OCI-LY3 (cell line): Measurements from ENCODE around the gene VAT1L.

Experiments
- H2AFZ ChIP-seq: fragments of 200-600, 300-600 bp; shearing (Covaris generic); 2 replicates; pipeline ENCODE4 v1.6.0; 2014; ENCODE audit warnings: antibody characterized with exemption, low read depth, low read length
- H3K27ac ChIP-seq: fragments of 200-600, 300-600 bp; sonication (generic); 2 replicates; pipeline ENCODE4 v1.5.1; 2014; ENCODE audit warnings: mild to moderate bottlenecking, low read length, moderate library complexity, mixed read lengths
- H3K27me3 ChIP-seq: fragments of 200-600, 300-600 bp; sonication (generic); 2 replicates; pipeline ENCODE4 v1.6.1; 2014; ENCODE audit warnings: low read depth, low read length, mixed read lengths
- H3K36me3 ChIP-seq: fragments of 200-600, 300-600 bp; sonication (generic); replicated peaks from 2 replicates; pipeline ENCODE3; 2014; ENCODE audit warnings: low read depth, low read length, mixed read lengths
- H3K4me1 ChIP-seq: fragments of 300-600, 200-600 bp; sonication (generic); 2 replicates; pipeline ENCODE4 v1.6.1; 2014; ENCODE audit warnings: low read length, mixed read lengths
- H3K4me2 ChIP-seq: fragments of 200-600, 300-600 bp; sonication (generic); 2 replicates; pipeline ENCODE4 v1.6.1; 2014; ENCODE audit warnings: low read length, mixed read lengths
- H3K4me3 ChIP-seq: fragments of 300-600, 200-600 bp; sonication (generic); 2 replicates; pipeline ENCODE4 v1.5.1; 2014; ENCODE audit warnings: antibody characterized with exemption, mild to moderate bottlenecking, low read length, moderate library complexity
- H3K79me2 ChIP-seq: fragments of 300-600, 200-600 bp; shearing (Covaris generic); 2 replicates; pipeline ENCODE4 v1.6.1; 2014; ENCODE audit warnings: mild to moderate bottlenecking, low read length, mixed read lengths
- H3K9ac ChIP-seq: fragments of 300-600, 200-600 bp; shearing (Covaris generic); 2 replicates; pipeline ENCODE4 v1.6.0; 2014; ENCODE audit warnings: mild to moderate bottlenecking, low read length, moderate library complexity
- H3K9me3 ChIP-seq: fragments of 200-600, 300-600 bp; shearing (Covaris generic); 2 replicates; pipeline ENCODE4 v1.6.1; 2014; ENCODE audit warnings: low read length, mixed read lengths; ENCODE audit not compliant: insufficient read depth
- H4K20me1 ChIP-seq: fragments of 200-600, 300-600 bp; sonication (generic); 2 replicates; pipeline ENCODE4 v1.6.1; 2016; ENCODE audit warnings: low read length, mixed read lengths; ENCODE audit not compliant: insufficient read depth
- EZH2phosphoT487 ChIP-seq: fragments of 200-600 bp; shearing (Covaris generic); IDR thresholded peaks from 2 replicates; pipeline ENCODE4 v1.6.1; 2018; ENCODE audit warnings: antibody characterized with exemption, mixed run types, low read depth
- TF ChIP-seq, protein P1 (sequence below): fragments of 200-600, 300-600 bp; sonication (generic); IDR thresholded peaks from 2 replicates; pipeline ENCODE4 v1.5.1; 2014; ENCODE audit warnings: antibody characterized with exemption, low read length, low read depth

The VAT1L gene

GRCh38 chr16:77868478-77868877, 80.1 kb downstream of the VAT1L start:
- no peak overlapping the region for H2AFZ ChIP-seq
- no peak overlapping the region for H3K27ac ChIP-seq
- H3K4me2 ChIP-seq: no peak overlapping the region

GRCh38 chr16:77869997-77870813, 81.8 kb downstream of the VAT1L start:
- H2AFZ ChIP-seq: no peak overlapping the region
- TF ChIP-seq, protein P1, sequence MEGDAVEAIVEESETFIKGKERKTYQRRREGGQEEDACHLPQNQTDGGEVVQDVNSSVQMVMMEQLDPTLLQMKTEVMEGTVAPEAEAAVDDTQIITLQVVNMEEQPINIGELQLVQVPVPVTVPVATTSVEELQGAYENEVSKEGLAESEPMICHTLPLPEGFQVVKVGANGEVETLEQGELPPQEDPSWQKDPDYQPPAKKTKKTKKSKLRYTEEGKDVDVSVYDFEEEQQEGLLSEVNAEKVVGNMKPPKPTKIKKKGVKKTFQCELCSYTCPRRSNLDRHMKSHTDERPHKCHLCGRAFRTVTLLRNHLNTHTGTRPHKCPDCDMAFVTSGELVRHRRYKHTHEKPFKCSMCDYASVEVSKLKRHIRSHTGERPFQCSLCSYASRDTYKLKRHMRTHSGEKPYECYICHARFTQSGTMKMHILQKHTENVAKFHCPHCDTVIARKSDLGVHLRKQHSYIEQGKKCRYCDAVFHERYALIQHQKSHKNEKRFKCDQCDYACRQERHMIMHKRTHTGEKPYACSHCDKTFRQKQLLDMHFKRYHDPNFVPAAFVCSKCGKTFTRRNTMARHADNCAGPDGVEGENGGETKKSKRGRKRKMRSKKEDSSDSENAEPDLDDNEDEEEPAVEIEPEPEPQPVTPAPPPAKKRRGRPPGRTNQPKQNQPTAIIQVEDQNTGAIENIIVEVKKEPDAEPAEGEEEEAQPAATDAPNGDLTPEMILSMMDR: no peak
- no peak for TF ChIP-seq EZH2phosphoT487
- H3K4me1 ChIP-seq: no peaks in the 10 kb centered on the region
- no peaks in the 10 kb centered on the region for H3K36me3 ChIP-seq
- no peaks in the 10 kb centered on the region; the same call in none of the 2 replicates for H3K27me3 ChIP-seq
- no peak overlapping the region for H3K4me3 ChIP-seq
- H3K9ac ChIP-seq: no peak overlapping the region
- H3K4me2 ChIP-seq: no peak overlapping the region
- no peak overlapping the region for H3K27ac ChIP-seq
- no peaks in the 10 kb centered on the region for H3K79me2 ChIP-seq
- H4K20me1 ChIP-seq: no peaks in the 10 kb centered on the region
- no peaks in the 10 kb centered on the region for H3K9me3 ChIP-seq

More at GRCh38 chr16:77868478-77868877, 80.1 kb downstream of the VAT1L start:
- no peaks in the 10 kb centered on the region for H3K9me3 ChIP-seq
- no peaks in the 10 kb centered on the region for H3K79me2 ChIP-seq
- H3K4me3 ChIP-seq: no peak overlapping the region
- no peak for TF ChIP-seq EZH2phosphoT487
- TF ChIP-seq, protein P1: no peak
- H3K9ac ChIP-seq: no peak overlapping the region
- H3K27me3 ChIP-seq: no peaks in the 10 kb centered on the region; the same call in 1 of the 2 replicates
- H3K36me3 ChIP-seq: no peaks in the 10 kb centered on the region
- no peaks in the 10 kb centered on the region for H3K4me1 ChIP-seq
- H4K20me1 ChIP-seq: no peaks in the 10 kb centered on the region

- Histone ChIP-seq H2AFZ (no peak overlapping the region), H3K4me1 (no peaks in the 10 kb centered on the region), H3K27ac (no peak overlapping the region), H3K4me3 (no peak overlapping the region), H3K36me3 (no peaks in the 10 kb centered on the region), H3K79me2 (no peaks in the 10 kb centered on the region), H3K9ac (no peak overlapping the region), H4K20me1 (no peaks in the 10 kb centered on the region), H3K9me3 (no peaks in the 10 kb centered on the region), H3K27me3 (no peaks in the 10 kb centered on the region; the same call in none of the 2 replicates), H3K4me2 (no peak overlapping the region)
- TF ChIP-seq, protein P1: no peak
- TF ChIP-seq EZH2phosphoT487: no peak
Measured at GRCh38 chr16:77871932-77872331, 83.6 kb downstream of the VAT1L start.

GRCh38 chr16:77873066-77873465, 84.7 kb downstream of the VAT1L start:
- TF ChIP-seq, protein P1: no peak
- TF ChIP-seq EZH2phosphoT487: no peak
- no peak overlapping the region for H3K4me3 ChIP-seq
- H3K4me1 ChIP-seq: no peaks in the 10 kb centered on the region
- H3K36me3 ChIP-seq: no peaks in the 10 kb centered on the region
- H3K4me2 ChIP-seq: no peak overlapping the region
- H3K79me2 ChIP-seq: no peaks in the 10 kb centered on the region
- H2AFZ ChIP-seq: no peak overlapping the region
- H3K27ac ChIP-seq: no peak overlapping the region
- no peaks in the 10 kb centered on the region for H3K9me3 ChIP-seq
- no peaks in the 10 kb centered on the region for H4K20me1 ChIP-seq
- H3K27me3 ChIP-seq: peaks cover 2% of the 10 kb centered on the region
- no peak overlapping the region for H3K9ac ChIP-seq
